Measurements from ENCODE around the gene CHKA.

The CHKA gene

DNA sequence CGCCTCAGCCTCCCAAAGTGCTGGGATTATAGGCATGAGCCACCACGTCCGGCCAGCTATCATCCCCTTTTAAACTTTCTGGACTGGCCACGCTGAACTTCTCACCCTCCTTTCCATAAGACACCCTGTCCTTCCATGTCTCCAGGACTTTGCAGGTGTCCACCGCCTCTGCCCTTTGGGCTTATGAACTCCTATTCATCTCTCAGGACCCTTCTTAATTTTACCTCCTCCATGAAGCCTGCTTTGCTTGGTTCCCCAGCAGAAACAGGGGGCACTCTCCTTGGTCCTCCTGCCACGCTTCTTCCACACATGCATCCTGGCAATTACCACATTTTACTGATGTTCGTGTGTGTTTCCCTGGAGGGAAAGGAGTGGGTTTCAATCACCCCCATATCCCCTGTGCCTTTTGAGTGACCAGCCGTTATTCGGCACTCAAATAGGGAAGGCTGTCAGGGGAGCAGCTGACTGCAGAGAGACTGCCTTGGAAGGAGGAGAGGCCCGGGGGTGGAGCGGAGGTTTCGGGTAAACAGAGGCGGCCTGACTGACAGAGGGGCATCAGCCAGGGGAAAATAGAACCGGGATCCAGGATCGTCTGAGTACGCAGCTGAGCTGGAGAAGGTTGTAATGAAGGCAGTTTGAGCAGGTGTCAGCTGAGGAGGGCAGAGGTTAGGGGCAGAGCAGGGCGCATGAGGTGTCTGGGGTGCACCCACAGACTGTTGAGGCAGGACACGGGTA is 27.1 kb upstream of the CHKA start:
- H3K27ac ChIP-seq (replicated peaks): no peak overlapping the region
- TF ChIP-seq, protein P1, sequence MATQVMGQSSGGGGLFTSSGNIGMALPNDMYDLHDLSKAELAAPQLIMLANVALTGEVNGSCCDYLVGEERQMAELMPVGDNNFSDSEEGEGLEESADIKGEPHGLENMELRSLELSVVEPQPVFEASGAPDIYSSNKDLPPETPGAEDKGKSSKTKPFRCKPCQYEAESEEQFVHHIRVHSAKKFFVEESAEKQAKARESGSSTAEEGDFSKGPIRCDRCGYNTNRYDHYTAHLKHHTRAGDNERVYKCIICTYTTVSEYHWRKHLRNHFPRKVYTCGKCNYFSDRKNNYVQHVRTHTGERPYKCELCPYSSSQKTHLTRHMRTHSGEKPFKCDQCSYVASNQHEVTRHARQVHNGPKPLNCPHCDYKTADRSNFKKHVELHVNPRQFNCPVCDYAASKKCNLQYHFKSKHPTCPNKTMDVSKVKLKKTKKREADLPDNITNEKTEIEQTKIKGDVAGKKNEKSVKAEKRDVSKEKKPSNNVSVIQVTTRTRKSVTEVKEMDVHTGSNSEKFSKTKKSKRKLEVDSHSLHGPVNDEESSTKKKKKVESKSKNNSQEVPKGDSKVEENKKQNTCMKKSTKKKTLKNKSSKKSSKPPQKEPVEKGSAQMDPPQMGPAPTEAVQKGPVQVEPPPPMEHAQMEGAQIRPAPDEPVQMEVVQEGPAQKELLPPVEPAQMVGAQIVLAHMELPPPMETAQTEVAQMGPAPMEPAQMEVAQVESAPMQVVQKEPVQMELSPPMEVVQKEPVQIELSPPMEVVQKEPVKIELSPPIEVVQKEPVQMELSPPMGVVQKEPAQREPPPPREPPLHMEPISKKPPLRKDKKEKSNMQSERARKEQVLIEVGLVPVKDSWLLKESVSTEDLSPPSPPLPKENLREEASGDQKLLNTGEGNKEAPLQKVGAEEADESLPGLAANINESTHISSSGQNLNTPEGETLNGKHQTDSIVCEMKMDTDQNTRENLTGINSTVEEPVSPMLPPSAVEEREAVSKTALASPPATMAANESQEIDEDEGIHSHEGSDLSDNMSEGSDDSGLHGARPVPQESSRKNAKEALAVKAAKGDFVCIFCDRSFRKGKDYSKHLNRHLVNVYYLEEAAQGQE (IDR thresholded peaks at IDR 0.05; ENCODE audit: insufficient replicate concordance, low read depth): no peak
- TF ChIP-seq SPI1 (IDR thresholded peaks at IDR 0.05; ENCODE audit: borderline replicate concordance, low read depth): no peak
- TF ChIP-seq, protein P2, sequence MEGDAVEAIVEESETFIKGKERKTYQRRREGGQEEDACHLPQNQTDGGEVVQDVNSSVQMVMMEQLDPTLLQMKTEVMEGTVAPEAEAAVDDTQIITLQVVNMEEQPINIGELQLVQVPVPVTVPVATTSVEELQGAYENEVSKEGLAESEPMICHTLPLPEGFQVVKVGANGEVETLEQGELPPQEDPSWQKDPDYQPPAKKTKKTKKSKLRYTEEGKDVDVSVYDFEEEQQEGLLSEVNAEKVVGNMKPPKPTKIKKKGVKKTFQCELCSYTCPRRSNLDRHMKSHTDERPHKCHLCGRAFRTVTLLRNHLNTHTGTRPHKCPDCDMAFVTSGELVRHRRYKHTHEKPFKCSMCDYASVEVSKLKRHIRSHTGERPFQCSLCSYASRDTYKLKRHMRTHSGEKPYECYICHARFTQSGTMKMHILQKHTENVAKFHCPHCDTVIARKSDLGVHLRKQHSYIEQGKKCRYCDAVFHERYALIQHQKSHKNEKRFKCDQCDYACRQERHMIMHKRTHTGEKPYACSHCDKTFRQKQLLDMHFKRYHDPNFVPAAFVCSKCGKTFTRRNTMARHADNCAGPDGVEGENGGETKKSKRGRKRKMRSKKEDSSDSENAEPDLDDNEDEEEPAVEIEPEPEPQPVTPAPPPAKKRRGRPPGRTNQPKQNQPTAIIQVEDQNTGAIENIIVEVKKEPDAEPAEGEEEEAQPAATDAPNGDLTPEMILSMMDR (IDR thresholded peaks at IDR 0.05; ENCODE audit: insufficient read depth, low read length): no peak
- TF ChIP-seq POLR2AphosphoS5 (IDR thresholded peaks at IDR 0.05; ENCODE audit: low read depth): no peak
- TF ChIP-seq GABPA (IDR thresholded peaks at IDR 0.05; ENCODE audit: low read depth): no peak

DNA sequence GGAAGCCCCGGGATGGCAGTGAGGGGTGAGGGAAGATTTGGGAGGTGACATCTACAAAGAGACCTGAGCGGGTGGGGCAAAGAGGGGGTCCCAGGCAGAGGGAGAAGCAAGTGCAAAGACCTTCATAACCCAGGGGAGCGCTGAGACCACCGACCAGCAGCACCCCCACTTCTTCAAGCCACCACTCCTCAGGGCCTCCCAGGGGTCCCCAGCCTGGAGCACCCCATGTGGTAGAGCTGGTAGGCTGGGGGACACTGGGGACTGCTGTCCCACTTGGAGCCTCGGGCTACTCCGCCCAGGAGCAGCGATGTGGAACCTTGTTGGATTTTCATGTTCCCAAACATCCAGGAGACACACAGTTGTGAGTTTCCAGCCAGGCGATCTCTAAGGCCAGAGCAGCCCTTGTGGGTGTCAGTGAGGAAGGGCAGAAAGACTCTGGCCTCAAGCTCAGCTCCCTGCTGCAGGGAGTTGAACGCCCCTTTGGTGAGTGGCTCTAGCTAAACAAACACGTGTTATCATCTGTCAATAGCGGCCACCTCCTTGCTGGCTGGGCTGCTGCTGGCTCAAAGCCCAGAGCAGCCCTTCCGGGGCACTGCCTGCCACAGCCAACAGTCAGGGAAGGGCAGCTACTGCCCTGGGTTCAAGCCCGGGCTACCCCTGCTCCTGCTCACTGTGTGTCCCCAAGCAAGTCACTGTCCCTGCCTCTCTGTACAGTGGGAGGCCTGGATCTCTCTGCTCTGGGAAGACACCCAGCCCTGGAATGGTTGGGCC is 25.7 kb upstream of the CHKA start:
- no peak overlapping the region for H3K4me3 ChIP-seq (replicated peaks; ENCODE audit: insufficient read depth, low read length)
- H3K27ac ChIP-seq (replicated peaks): no peak overlapping the region
- DNase-seq (ENCODE audit: low read depth in 1 of 2, low spot score in 1 of 2): peak; percentile 40 to 44
- TF ChIP-seq GABPA (IDR thresholded peaks at IDR 0.05; ENCODE audit: low read depth) (no peak), SPI1 (IDR thresholded peaks at IDR 0.05; ENCODE audit: borderline replicate concordance, low read depth) (no peak), POLR2AphosphoS5 (IDR thresholded peaks at IDR 0.05; ENCODE audit: low read depth) (no peak)
- TF ChIP-seq, protein P2 (IDR thresholded peaks at IDR 0.05; ENCODE audit: insufficient read depth, low read length): no peak
- TF ChIP-seq, protein P1 (IDR thresholded peaks at IDR 0.05; ENCODE audit: insufficient replicate concordance, low read depth): no peak
- no peaks in the 10 kb centered on the region for H3K27me3 ChIP-seq (ENCODE audit: insufficient read depth, poor library complexity, severe bottlenecking)

More for the DNA sequence above, 27.1 kb upstream of the CHKA start:
- no peaks in the 10 kb centered on the region for H3K27me3 ChIP-seq (ENCODE audit: insufficient read depth, poor library complexity, severe bottlenecking)
- no peak for DNase-seq (ENCODE audit: low read depth in 1 of 2, low spot score in 1 of 2)
- H3K4me3 ChIP-seq (replicated peaks; ENCODE audit: insufficient read depth, low read length): no peak overlapping the region

DNA sequence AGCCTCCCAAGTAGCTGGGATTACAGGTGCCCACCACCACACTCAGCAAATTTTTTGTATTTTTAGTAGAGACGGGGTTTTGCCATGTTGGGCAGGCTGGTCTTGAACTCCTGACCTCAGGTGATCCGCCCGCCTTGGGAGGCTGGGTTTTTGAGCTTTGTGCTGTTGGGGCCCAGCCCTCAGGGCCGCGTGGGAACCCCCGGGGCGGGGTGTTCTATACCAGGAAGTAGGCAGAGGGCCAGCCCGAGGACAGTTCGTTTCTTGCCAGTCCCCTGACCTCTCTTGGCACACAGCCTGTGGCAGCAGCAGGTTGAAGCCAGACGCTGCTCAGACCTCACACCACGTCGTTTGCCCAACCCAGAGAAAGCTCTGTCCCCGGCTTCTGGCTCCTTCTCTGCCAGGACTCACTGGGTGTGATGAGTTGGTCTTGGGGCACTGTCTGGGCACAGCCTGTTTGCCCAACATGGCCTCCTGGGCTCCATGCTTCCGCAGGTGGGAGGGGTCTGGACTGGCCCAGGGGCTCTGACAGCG is 24.9 kb upstream of the CHKA start:
- Histone ChIP-seq H3K4me3 (replicated peaks; ENCODE audit: insufficient read depth, low read length) (no peak overlapping the region), H3K27ac (replicated peaks) (no peak overlapping the region), H3K27me3 (ENCODE audit: insufficient read depth, poor library complexity, severe bottlenecking) (no peaks in the 10 kb centered on the region)
- TF ChIP-seq, protein P2 (IDR thresholded peaks at IDR 0.05; ENCODE audit: insufficient read depth, low read length): no peak
- TF ChIP-seq POLR2AphosphoS5 (IDR thresholded peaks at IDR 0.05; ENCODE audit: low read depth) (no peak), GABPA (IDR thresholded peaks at IDR 0.05; ENCODE audit: low read depth) (no peak), SPI1 (IDR thresholded peaks at IDR 0.05; ENCODE audit: borderline replicate concordance, low read depth) (no peak)
- TF ChIP-seq, protein P1 (IDR thresholded peaks at IDR 0.05; ENCODE audit: insufficient replicate concordance, low read depth): no peak
- DNase-seq (ENCODE audit: low read depth in 1 of 2, low spot score in 1 of 2): peak in 1 of 2 experiments; percentile 61

Measured in HL-60 (cell line).